ENCODE measurements around the gene TUBGCP6. TPM values are rescaled to one million over a fixed set of nuclear protein-coding genes. Genes with fewer than 3 reads are reported as not detected.

TUBGCP6 gene
- total and polyA plus RNA-seq, 9 donors, result 7.5 to 52.2 (median 40.8) TPM

GRCh38 chr22:50197000-50197800 is 47.6 kb downstream of the TUBGCP6 start:
- Histone ChIP-seq H3K4me3 (no peak overlapping the region), H3K36me3 (no peaks in the 10 kb centered on the region), H3K4me1 (ENCODE audit: insufficient read depth) (peaks cover 4% of the 10 kb centered on the region), H3K27me3 (no peaks in the 10 kb centered on the region), H3K9me3 (no peaks in the 10 kb centered on the region), H3K27ac (no peak overlapping the region)
- DNase-seq, result peak in 3 of 5 donors; percentile 17 to 39 (median 32)
- TF ChIP-seq EP300 (IDR thresholded peaks at IDR 0.05) (no peak), POLR2A (IDR thresholded peaks at IDR 0.05) (no peak), CTCF (IDR thresholded peaks at IDR 0.05) (no peak)
- intact Hi-C loops (cut with DNase I), result loop anchor here in 1 of 4 donors (10.0 kb wide), 1 partner anchor 242 kb away; no protein-coding TSS in a partner anchor
- WGBS, 3 donors, result 80 to 85% (median 82%) methylated on average over 23 of the region's 23 CpGs

- Histone ChIP-seq H3K4me1 (ENCODE audit: insufficient read depth) (peaks cover 2% of the 10 kb centered on the region), H3K27ac (no peak overlapping the region), H3K4me3 (no peak overlapping the region), H3K36me3 (no peaks in the 10 kb centered on the region), H3K27me3 (no peaks in the 10 kb centered on the region), H3K9me3 (no peaks in the 10 kb centered on the region)
- no peak for DNase-seq
- intact Hi-C loops (cut with DNase I), result loop anchor here in 1 of 4 donors (10.0 kb wide), 1 partner anchor 241 kb away; no protein-coding TSS in a partner anchor
- WGBS, 3 donors, result 83 to 87% (median 86%) methylated on average over 18 of the region's 18 CpGs
- TF ChIP-seq CTCF (IDR thresholded peaks at IDR 0.05), result no peak
- TF ChIP-seq POLR2A (IDR thresholded peaks at IDR 0.05), result no peak
- no peak for TF ChIP-seq EP300 (IDR thresholded peaks at IDR 0.05)
These were observed 48.6 kb downstream of the TUBGCP6 start for GRCh38 chr22:50196256-50196655.

- Histone ChIP-seq H3K4me1 (ENCODE audit: insufficient read depth) (peaks cover 8% of the 10 kb centered on the region), H3K4me3 (no peak overlapping the region), H3K36me3 (no peaks in the 10 kb centered on the region), H3K27ac (no peak overlapping the region), H3K27me3 (no peaks in the 10 kb centered on the region), H3K9me3 (no peaks in the 10 kb centered on the region)
- TF ChIP-seq POLR2A (IDR thresholded peaks at IDR 0.05), result no peak
- no peak for TF ChIP-seq CTCF (IDR thresholded peaks at IDR 0.05)
- no peak for TF ChIP-seq EP300 (IDR thresholded peaks at IDR 0.05)
- 90 to 92% (median 92%) methylated on average over 34 to 44 of the region's 44 CpGs for WGBS, 3 donors
- DNase-seq, result peak in 1 of 5 donors; percentile 13
- intact Hi-C loops (cut with DNase I), result loop anchor here in 1 of 4 donors (10.0 kb wide), 1 partner anchor 239 kb away; no protein-coding TSS in a partner anchor
These were observed 50.6 kb downstream of the TUBGCP6 start for GRCh38 chr22:50194037-50194805.

GRCh38 chr22:50193621-50194020 is 51.2 kb downstream of the TUBGCP6 start:
- intact Hi-C loops (cut with DNase I), result loop anchor here in 1 of 4 donors (10.0 kb wide), 1 partner anchor 239 kb away; no protein-coding TSS in a partner anchor
- Histone ChIP-seq H3K4me3 (no peak overlapping the region), H3K27me3 (no peaks in the 10 kb centered on the region), H3K27ac (no peak overlapping the region), H3K4me1 (ENCODE audit: insufficient read depth) (peaks cover 8% of the 10 kb centered on the region), H3K9me3 (no peaks in the 10 kb centered on the region), H3K36me3 (no peaks in the 10 kb centered on the region)
- peak in 1 of 5 donors; percentile 17 for DNase-seq
- TF ChIP-seq POLR2A (IDR thresholded peaks at IDR 0.05) (no peak), EP300 (IDR thresholded peaks at IDR 0.05) (no peak), CTCF (IDR thresholded peaks at IDR 0.05) (no peak)
- 74 to 83% (median 82%) methylated on average over 8 of the region's 8 CpGs for WGBS, 3 donors
